CD14-positive monocyte (primary cell): ENCODE measurements around the gene HEPACAM2. TPM values are rescaled to one million over a fixed set of nuclear protein-coding genes. Genes with fewer than 3 reads are reported as not detected.

Experiments
- DNase-seq, 3 donors: peaks; one replicate each; pipeline ENCODE4 v3.0.0-alpha.2; 2011 to 2022
- H2AFZ ChIP-seq: 2 replicates; pipeline ENCODE4 v1.6.0; 2012; ENCODE audit warnings: mild to moderate bottlenecking, low read depth, low read length, inconsistent platforms; ENCODE audit not compliant: insufficient read depth, poor library complexity, severe bottlenecking
- H3K27ac ChIP-seq, 2 donors: 1 replicate in 1 of 2; 2 replicates in 1 of 2; pipeline ENCODE4 v1.5.1; 2012 to 2013; ENCODE audit warnings: low read length in 2 of 2, control low read depth in 1 of 2, inconsistent platforms in 1 of 2, low read depth in 1 of 2, mild to moderate bottlenecking in 1 of 2
- H3K27me3 ChIP-seq, 2 donors: one replicate each; pipeline versions ENCODE4 v1.6.0 to v1.6.1; 2011 to 2013; ENCODE audit warnings: low read length in 2 of 2; ENCODE audit not compliant: control insufficient read depth in 2 of 2, insufficient read depth in 2 of 2
- H3K36me3 ChIP-seq, 2 donors: replicated peaks in 1 of 2; 1 replicate in 1 of 2; 2 replicates in 1 of 2; pipeline versions ENCODE4 v1.5.1 to v1.6.1; 2012 to 2013; ENCODE audit warnings: low read length in 2 of 2, control low read depth in 1 of 2, inconsistent platforms in 1 of 2, mild to moderate bottlenecking in 1 of 2; ENCODE audit not compliant: insufficient read depth in 2 of 2, control insufficient read depth in 1 of 2
- H3K4me1 ChIP-seq, 2 donors: 1 replicate in 1 of 2; 2 replicates in 1 of 2; pipeline versions ENCODE4 v1.5.1 to v1.6.1; 2012 to 2013; ENCODE audit warnings: low read length in 2 of 2, control low read depth in 1 of 2, inconsistent platforms in 1 of 2, mild to moderate bottlenecking in 1 of 2, moderate library complexity in 1 of 2; ENCODE audit not compliant: insufficient read depth in 2 of 2, control insufficient read depth in 1 of 2
- H3K4me2 ChIP-seq: replicated peaks from 2 replicates; pipeline ENCODE3; 2012; ENCODE audit warnings: low read length, moderate library complexity, mild to moderate bottlenecking; ENCODE audit not compliant: poor library complexity, severe bottlenecking; ENCODE audit errors: extremely low read depth
- H3K4me3 ChIP-seq, 3 experiments: fragments of 200-600 bp in 1 of 3; sonication (generic) in 1 of 3; replicated peaks in 1 of 3; 1 replicate in 2 of 3; 2 replicates in 1 of 3; pipeline ENCODE4 v1.5.1; 2011 to 2013; ENCODE audit warnings: low read length in 3 of 3, mild to moderate bottlenecking in 3 of 3, control low read depth in 2 of 3, low read depth in 2 of 3, inconsistent platforms in 1 of 3, moderate library complexity in 1 of 3
- H3K79me2 ChIP-seq: 2 replicates; pipeline ENCODE4 v1.6.0; 2012; ENCODE audit warnings: mild to moderate bottlenecking, control low read depth, inconsistent platforms, low read length, moderate library complexity; ENCODE audit not compliant: insufficient read depth
- H3K9ac ChIP-seq: 2 replicates; pipeline ENCODE4 v1.6.0; 2017; ENCODE audit warnings: low read length, mild to moderate bottlenecking; ENCODE audit not compliant: insufficient read depth, poor library complexity, severe bottlenecking
- H3K9me3 ChIP-seq, 2 donors: replicated peaks in 1 of 2; 1 replicate in 1 of 2; 2 replicates in 1 of 2; pipeline versions ENCODE4 v1.5.1 to v1.6.1; 2012 to 2013; ENCODE audit warnings: low read length in 2 of 2, control low read depth in 1 of 2; ENCODE audit not compliant: control insufficient read depth in 1 of 2, insufficient read depth in 1 of 2
- H4K20me1 ChIP-seq: 2 replicates; pipeline ENCODE4 v1.6.0; 2012; ENCODE audit warnings: mild to moderate bottlenecking, low read length, control low read depth, moderate library complexity; ENCODE audit not compliant: insufficient read depth
- H3K27ac Mint-ChIP-seq, 7 donors: one replicate each; pipeline ENCODE4 v1.8.0; 2020; ENCODE audit warnings: mild to moderate bottlenecking in 7 of 7, mixed read lengths in 7 of 7, moderate library complexity in 6 of 7, inconsistent platforms in 2 of 7
- H3K27me3 Mint-ChIP-seq, 3 donors: one replicate each; pipeline ENCODE4 v1.8.0; 2021 to 2022; ENCODE audit warnings: low read depth in 3 of 3, mild to moderate bottlenecking in 3 of 3, mixed read lengths in 3 of 3, moderate library complexity in 3 of 3, inconsistent platforms in 1 of 3
- H3K36me3 Mint-ChIP-seq, 2 donors: one replicate each; pipeline ENCODE4 v1.8.0; 2020; ENCODE audit warnings: mixed read lengths in 2 of 2, inconsistent platforms in 1 of 2, mild to moderate bottlenecking in 1 of 2
- H3K4me1 Mint-ChIP-seq: one replicate; pipeline ENCODE4 v1.8.0; 2020; ENCODE audit warnings: mild to moderate bottlenecking, mixed read lengths
- H3K4me3 Mint-ChIP-seq, 2 donors: one replicate each; pipeline ENCODE4 v1.8.0; 2020; ENCODE audit warnings: mild to moderate bottlenecking in 2 of 2, mixed read lengths in 2 of 2, moderate library complexity in 1 of 2
- H3K9me3 Mint-ChIP-seq, 7 donors: one replicate each; pipeline ENCODE4 v1.8.0; 2020 to 2022; ENCODE audit warnings: mixed read lengths in 7 of 7, mild to moderate bottlenecking in 6 of 7, moderate library complexity in 6 of 7, inconsistent platforms in 2 of 7
- WGBS: methylation state at CpG from one replicate; pipeline ENCODE4 v1.1.5; 2013; ENCODE audit warnings: missing lambda C conversion rate; ENCODE audit not compliant: insufficient coverage; 5-methylcytosine and 5-hydroxymethylcytosine counted together
- intact Hi-C, 2 donors: fragments of 100-400 bp; cut with micrococcal nuclease; formaldehyde crosslinking; loops; one replicate each; pipeline versions ENCODE4 v1.15.0 to v1.15.1; 2023
- polyA plus RNA-seq, 3 donors: library from polyadenylated mRNA; depleted of rRNA in 1 of 3; unstranded in 2 of 3; stranded (reverse) in 1 of 3; fragments of 300-500 nt in 2 of 3; fragments of >200 nt in 1 of 3; fragmentation: Illumina TruSeq in 2 of 3; gene quantifications; 1 replicate in 2 of 3; 2 replicates in 1 of 3; pipeline ENCODE4 v1.2.3, GENCODE V29; 2012 to 2021
- TF ChIP-seq, protein P1 (sequence below): fragments of 200-600 bp; IDR thresholded peaks from one replicate; pipeline ENCODE4 v1.8.0; 2022; ENCODE audit warnings: antibody characterized with exemption, mild to moderate bottlenecking

HEPACAM2 gene
- polyA plus RNA-seq, 3 donors: 0.11 TPM; not detected in 2

DNA sequence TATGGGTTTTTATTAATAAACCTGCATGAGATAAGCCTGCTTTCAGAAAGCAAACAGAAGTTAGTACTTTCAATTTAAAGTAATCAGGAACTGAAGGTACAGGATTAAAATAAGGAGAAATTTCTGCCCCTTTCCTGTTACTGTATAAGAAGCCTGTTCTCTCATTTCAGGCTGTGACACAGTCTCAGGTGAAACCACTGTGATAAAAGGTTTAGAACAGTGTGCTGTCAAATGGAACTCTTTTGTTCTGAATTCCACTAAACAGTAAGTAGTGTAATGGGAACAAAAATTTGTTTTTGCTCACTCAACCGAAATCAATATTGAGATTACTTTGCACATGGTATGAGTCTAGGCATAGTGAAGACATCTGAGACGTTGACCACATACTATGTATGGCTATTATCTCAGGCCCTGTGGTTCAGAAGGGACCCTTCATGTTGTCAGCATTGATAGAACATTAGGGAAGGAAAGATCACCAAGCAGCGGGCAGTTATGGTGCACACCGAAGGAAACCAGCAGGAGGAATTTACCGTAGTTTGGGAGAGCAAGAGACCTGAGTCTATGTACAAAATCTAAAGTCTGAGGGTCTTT is 14.9 kb downstream of the HEPACAM2 start:
- Histone ChIP-seq H3K27ac (no peak overlapping the region), H3K36me3 (no peaks in the 10 kb centered on the region), H3K4me3 (no peak overlapping the region), H3K9me3 (no peaks in the 10 kb centered on the region), H4K20me1 (no peaks in the 10 kb centered on the region), H3K27me3 (no peaks in the 10 kb centered on the region), H3K79me2 (no peaks in the 10 kb centered on the region), H3K9ac (no peak overlapping the region), H3K4me2 (no peak overlapping the region), H3K4me1 (no peaks in the 10 kb centered on the region), H2AFZ (no peak overlapping the region)
- TF ChIP-seq, protein P1, sequence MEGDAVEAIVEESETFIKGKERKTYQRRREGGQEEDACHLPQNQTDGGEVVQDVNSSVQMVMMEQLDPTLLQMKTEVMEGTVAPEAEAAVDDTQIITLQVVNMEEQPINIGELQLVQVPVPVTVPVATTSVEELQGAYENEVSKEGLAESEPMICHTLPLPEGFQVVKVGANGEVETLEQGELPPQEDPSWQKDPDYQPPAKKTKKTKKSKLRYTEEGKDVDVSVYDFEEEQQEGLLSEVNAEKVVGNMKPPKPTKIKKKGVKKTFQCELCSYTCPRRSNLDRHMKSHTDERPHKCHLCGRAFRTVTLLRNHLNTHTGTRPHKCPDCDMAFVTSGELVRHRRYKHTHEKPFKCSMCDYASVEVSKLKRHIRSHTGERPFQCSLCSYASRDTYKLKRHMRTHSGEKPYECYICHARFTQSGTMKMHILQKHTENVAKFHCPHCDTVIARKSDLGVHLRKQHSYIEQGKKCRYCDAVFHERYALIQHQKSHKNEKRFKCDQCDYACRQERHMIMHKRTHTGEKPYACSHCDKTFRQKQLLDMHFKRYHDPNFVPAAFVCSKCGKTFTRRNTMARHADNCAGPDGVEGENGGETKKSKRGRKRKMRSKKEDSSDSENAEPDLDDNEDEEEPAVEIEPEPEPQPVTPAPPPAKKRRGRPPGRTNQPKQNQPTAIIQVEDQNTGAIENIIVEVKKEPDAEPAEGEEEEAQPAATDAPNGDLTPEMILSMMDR: no peak
- no peak for DNase-seq
- intact Hi-C loops: no loop called here
- Mint-ChIP-seq H3K4me3 (peak overlapping the region in 1 of 2 donors; percentile 39), H3K27me3 (peaks cover 0 to 8% (median 3%) of the 10 kb centered on the region in 3 donors), H3K36me3 (no peaks in the 10 kb centered on the region), H3K9me3 (peaks cover 0 to 1% (median 0%) of the 10 kb centered on the region in 7 donors), H3K4me1 (peaks cover 3% of the 10 kb centered on the region), H3K27ac (no peak overlapping the region)
- WGBS: 100% methylated on average over 4 of the region's 5 CpGs

DNA sequence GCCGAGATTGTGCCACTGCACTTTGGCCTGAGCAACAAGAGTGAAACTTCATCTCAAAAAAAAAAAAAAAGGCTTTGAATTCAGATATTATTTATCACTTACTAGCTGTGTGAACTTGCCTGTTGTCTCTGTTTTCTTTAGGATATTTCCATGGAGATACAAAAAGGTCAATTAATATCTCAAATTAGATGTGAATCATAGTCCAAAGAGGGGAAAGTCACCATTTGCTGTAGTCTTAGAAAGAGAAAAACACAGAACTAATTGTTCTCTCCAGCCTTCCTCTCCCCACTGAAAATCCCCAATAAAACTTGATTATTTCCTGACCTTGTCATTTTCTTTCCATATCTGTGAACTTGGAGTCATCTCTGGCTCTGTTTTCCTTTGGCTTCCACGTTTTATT is 21.2 kb downstream of the HEPACAM2 start:
- Mint-ChIP-seq H3K27me3 (peaks cover 0 to 5% (median 2%) of the 10 kb centered on the region in 3 donors), H3K9me3 (peaks cover 0 to 1% (median 0%) of the 10 kb centered on the region in 7 donors), H3K27ac (no peak overlapping the region), H3K36me3 (no peaks in the 10 kb centered on the region), H3K4me1 (peaks cover 4% of the 10 kb centered on the region), H3K4me3 (no peak overlapping the region)
- Histone ChIP-seq H3K27ac (no peak overlapping the region), H2AFZ (no peak overlapping the region), H3K4me3 (no peak overlapping the region), H3K36me3 (no peaks in the 10 kb centered on the region), H3K9ac (no peak overlapping the region), H3K27me3 (no peaks in the 10 kb centered on the region), H4K20me1 (no peaks in the 10 kb centered on the region), H3K4me1 (peaks cover 0 to 3% of the 10 kb centered on the region in 2 donors), H3K79me2 (no peaks in the 10 kb centered on the region), H3K9me3 (no peaks in the 10 kb centered on the region), H3K4me2 (no peak overlapping the region)
- no CpG with 5 or more reads among the region's 2 CpGs for WGBS
- TF ChIP-seq, protein P1: no peak
- intact Hi-C loops: no loop called here
- DNase-seq: no peak
